NCI-H82 (cell line): Measurements from ENCODE around the gene DDX39A.
"Not testable (repeated sequence)": the region's sequence is repeated elsewhere in the genome, so short reads cannot be mapped to it uniquely, and the experiment has no call there.

ENCODE experiments used
- DNase-seq: peaks from one replicate; lab custom pipeline; 2025; lab: John Stamatoyannopoulos, UW

Gene DDX39A

GRCh38 chr19:14408491-14409145 lies 10.5 kb downstream of the DDX39A start:
- DNase-seq, result no peak

- no peak for DNase-seq
Observed at GRCh38 chr19:14407605-14408484, 11.3 kb downstream of the DDX39A start.

- DNase-seq, result no peak
Observed at GRCh38 chr19:14406645-14407401, 12.3 kb downstream of the DDX39A start.

- peak; percentile 99 for DNase-seq
Observed at GRCh38 chr19:14405758-14406644, 13.1 kb downstream of the DDX39A start.

GRCh38 chr19:14405380-14405757 lies 13.8 kb downstream of the DDX39A start:
- DNase-seq, result no peak

GRCh38 chr19:14404312-14404711 lies 14.8 kb downstream of the DDX39A start:
- no peak for DNase-seq

GRCh38 chr19:14403145-14403930 lies 15.8 kb downstream of the DDX39A start:
- not testable (repeated sequence) for DNase-seq

GRCh38 chr19:14402332-14403144 lies 16.6 kb downstream of the DDX39A start:
- no peak for DNase-seq

- DNase-seq, result no peak
Observed at GRCh38 chr19:14401468-14402195, 17.5 kb downstream of the DDX39A start.

- DNase-seq, result no peak
Observed at GRCh38 chr19:14400951-14401431, 18.1 kb downstream of the DDX39A start.

GRCh38 chr19:14397168-14397567 lies 22.0 kb downstream of the DDX39A start:
- DNase-seq, result not testable (repeated sequence)

GRCh38 chr19:14396730-14397129 lies 22.4 kb downstream of the DDX39A start:
- not testable (repeated sequence) for DNase-seq

- no peak for DNase-seq
Observed at GRCh38 chr19:14395710-14396336, 23.3 kb downstream of the DDX39A start.

- no peak for DNase-seq
Observed at GRCh38 chr19:14395262-14395661, 23.9 kb downstream of the DDX39A start.

- no peak for DNase-seq
Observed at GRCh38 chr19:14394167-14394566, 25.0 kb downstream of the DDX39A start.

- peak; percentile 49 for DNase-seq
Observed at GRCh38 chr19:14393329-14393728, 25.8 kb downstream of the DDX39A start.

GRCh38 chr19:14391156-14391821 lies 27.9 kb downstream of the DDX39A start:
- DNase-seq, result no peak

GRCh38 chr19:14390548-14390947 lies 28.6 kb downstream of the DDX39A start:
- DNase-seq, result no peak
